ENCODE results near the gene SLC41A2. TPM values are rescaled to one million over a fixed set of nuclear protein-coding genes. Genes with fewer than 3 reads are reported as not detected.

Gene SLC41A2, protein sequence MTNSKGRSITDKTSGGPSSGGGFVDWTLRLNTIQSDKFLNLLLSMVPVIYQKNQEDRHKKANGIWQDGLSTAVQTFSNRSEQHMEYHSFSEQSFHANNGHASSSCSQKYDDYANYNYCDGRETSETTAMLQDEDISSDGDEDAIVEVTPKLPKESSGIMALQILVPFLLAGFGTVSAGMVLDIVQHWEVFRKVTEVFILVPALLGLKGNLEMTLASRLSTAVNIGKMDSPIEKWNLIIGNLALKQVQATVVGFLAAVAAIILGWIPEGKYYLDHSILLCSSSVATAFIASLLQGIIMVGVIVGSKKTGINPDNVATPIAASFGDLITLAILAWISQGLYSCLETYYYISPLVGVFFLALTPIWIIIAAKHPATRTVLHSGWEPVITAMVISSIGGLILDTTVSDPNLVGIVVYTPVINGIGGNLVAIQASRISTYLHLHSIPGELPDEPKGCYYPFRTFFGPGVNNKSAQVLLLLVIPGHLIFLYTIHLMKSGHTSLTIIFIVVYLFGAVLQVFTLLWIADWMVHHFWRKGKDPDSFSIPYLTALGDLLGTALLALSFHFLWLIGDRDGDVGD
- total RNA-seq, result 7.5 and 10.4 TPM in 2 replicates

DNA sequence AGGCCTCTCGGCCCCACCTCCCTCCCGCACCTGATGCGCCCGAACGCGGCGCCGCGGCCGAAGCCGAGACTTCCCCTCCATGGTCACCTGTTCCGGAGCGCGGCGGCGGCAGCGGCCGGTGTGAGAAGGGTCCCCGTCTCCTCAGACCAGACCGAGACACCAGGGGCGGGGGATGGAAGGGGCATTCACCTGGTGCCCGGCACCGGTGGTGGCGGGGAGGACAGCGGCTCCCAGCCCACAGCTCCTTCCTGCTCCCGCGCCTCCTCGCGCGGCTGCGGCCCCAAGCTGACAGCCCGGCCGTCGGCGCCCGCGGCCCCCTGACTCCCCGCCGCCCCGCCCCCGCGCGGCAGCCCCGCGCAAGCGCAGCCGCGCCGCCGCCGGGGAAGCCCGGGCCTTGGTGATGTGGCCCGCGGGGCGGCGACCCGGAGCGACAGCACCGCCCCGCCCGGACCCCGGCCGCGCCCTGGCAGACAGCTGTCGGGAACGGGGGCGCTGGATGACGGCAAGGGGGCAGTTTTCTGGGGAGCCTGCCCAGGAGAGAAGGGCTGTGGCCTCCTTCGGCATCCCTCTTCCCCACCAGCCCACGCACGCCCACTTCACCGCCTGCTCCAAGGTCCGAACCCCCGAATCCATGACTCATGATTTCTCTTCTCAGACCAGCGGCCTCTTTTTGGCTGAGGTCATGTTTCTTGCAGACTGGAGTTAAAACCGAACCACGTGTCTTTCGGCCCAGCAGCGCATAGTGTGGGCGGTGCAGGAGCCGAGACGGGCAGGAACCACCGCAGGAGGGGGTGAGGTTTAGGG lies at the start of gene SLC41A2:
SLC41A2 (minus strand) TSS at position 290 of the 804 bp plus-strand sequence. CDS start 29,763 bp downstream, outside the sequence.

DNA sequence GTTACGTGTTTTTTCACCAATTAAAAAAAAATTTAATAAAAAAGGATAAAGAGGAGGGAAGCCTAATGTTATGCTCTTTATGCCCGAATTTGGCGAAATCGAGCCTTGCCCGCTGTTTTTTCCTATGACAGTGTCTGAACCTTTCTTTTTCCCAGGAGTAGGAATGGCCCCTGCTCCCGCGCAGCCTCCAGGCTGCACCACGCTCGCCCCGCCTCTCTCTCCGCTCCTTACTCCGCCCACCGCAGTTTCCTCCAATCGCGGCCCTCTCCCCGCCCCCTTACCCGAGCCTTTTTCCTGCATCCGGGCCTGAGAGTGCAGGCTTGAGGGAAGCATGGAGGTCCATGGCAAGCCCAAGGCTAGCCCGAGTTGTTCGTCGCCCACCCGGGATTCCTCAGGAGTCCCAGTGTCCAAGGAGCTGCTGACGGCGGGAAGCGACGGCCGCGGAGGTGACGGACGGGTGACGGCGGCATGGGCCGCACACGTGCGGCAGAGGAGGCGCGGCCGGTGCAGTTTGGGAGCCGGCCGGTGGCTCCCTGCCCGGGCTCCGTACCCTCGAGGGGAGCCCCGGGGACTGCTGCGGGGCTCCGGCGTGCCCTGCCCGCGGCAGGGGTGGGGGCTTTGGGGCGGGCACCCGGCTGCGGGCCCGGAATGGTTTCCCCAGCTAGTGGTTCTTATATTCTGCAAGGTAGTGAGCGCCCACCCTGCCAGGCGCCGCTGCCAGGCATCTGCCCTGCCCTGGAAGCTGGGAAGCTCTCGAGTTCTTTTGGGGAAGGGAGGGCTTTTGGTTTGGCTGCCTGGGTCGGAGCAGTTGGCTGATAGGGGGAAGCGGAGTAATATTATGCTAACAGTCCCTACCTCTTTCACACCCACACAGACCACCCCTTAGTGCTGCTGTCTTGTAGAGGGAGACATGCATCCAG lies 28.2 kb upstream of the SLC41A2 start, which contains the start of gene NOPCHAP1:
NOPCHAP1 (plus strand) TSS at position 295 of the 920 bp plus-strand sequence; CDS start at position 332, 37 bp downstream.

Other genes with a start within 250 kb of the SLC41A2 start
- 11.0 and 17.7 TPM in 2 replicates for gene NOPCHAP1, start 28.0 kb upstream of the SLC41A2 start, total RNA-seq
- gene ALDH1L2, start 126.2 kb upstream of the SLC41A2 start, total RNA-seq, result 0.36 and 10.8 TPM in 2 replicates
- gene WASHC4, start 149.4 kb upstream of the SLC41A2 start, total RNA-seq, result 94.8 and 130 TPM in 2 replicates